GM12878 (cell line): ENCODE measurements around the gene EXD3. TPM values are rescaled to one million over a fixed set of nuclear protein-coding genes. Genes with fewer than 3 reads are reported as not detected.
A peak's percentile ranks its signal among the peaks of the same experiment; 100 is the strongest.

Experiments used
- ATAC-seq: fragments of 200-7000 bp; cut with Tn5 transposase; 3 replicates; pipeline ENCODE4 v1.9.1; 2020; ENCODE audit warnings: mild to moderate bottlenecking, moderate library complexity
- BruUV-seq: library from RNA; stranded (reverse); fragments of 400-500 nt; replicated peaks from 2 replicates; lab custom pipeline; 2021; lab: Mats Ljungman, UMichigan
- CTCF ChIA-PET: fragments of 300-600 bp; sonication (Branson Sonifier 250); formaldehyde crosslinking; extraction: SDS; loops from one replicate; lab custom pipeline; 2021; ENCODE audit warnings: inconsistent platforms; lab: Yijun Ruan, JAX
- POLR2A ChIA-PET: fragments of 350-600 bp; formaldehyde crosslinking; extraction: SDS; loops from one replicate; lab custom pipeline; 2021; ENCODE audit warnings: inconsistent platforms; lab: Charles Lee
- RAD21 ChIA-PET: fragments of 300-600 bp; sonication (Branson Sonifier 250); formaldehyde crosslinking; loops from one replicate; lab custom pipeline; 2023; ENCODE audit warnings: antibody characterized with exemption; ENCODE audit not compliant: unreplicated experiment; lab: Charles Lee
- SMC1A ChIA-PET: fragments of 300-600 bp; sonication (Branson Sonifier 250); formaldehyde crosslinking; loops from one replicate; lab custom pipeline; 2023; ENCODE audit not compliant: unreplicated experiment, uncharacterized antibody; lab: Charles Lee
- DNase-seq: peaks from one replicate; pipeline ENCODE4 v3.0.0-alpha.2; 2011; ENCODE audit warnings: low read depth, low spot score
- FAIRE-seq: peaks from 3 replicates; lab custom pipeline; 2011; peaks lifted over from hg19 to GRCh38; lab: Jason Lieb, UNC
- H2AFZ ChIP-seq: 2 replicates; pipeline ENCODE4 v1.6.0; 2011; ENCODE audit warnings: low read depth, low read length, control low read depth; ENCODE audit not compliant: control insufficient read depth
- H3K27ac ChIP-seq: 2 replicates; pipeline ENCODE4 v1.5.1; 2011; ENCODE audit warnings: control low read depth; ENCODE audit not compliant: control insufficient read depth, insufficient read depth
- H3K27me3 ChIP-seq, 2 experiments: replicated peaks in 1 of 2; 2 replicates each; pipeline versions ENCODE4 v1.6.0 to v1.6.1; 2011; ENCODE audit warnings: low read length in 1 of 2; ENCODE audit not compliant: control insufficient read depth in 2 of 2, insufficient read depth in 2 of 2
- H3K36me3 ChIP-seq, 2 experiments: 2 replicates each; pipeline ENCODE4 v1.5.1; 2011; ENCODE audit warnings: low read length in 1 of 2; ENCODE audit not compliant: control insufficient read depth in 2 of 2, insufficient read depth in 2 of 2
- H3K4me1 ChIP-seq: 2 replicates; pipeline ENCODE4 v1.6.1; 2011; ENCODE audit warnings: mild to moderate bottlenecking, low read length, moderate library complexity, mixed read lengths; ENCODE audit not compliant: control insufficient read depth, insufficient read depth
- H3K4me2 ChIP-seq: 2 replicates; pipeline ENCODE4 v1.6.0; 2011; ENCODE audit warnings: control low read depth; ENCODE audit not compliant: control insufficient read depth, insufficient read depth
- H3K4me3 ChIP-seq: fragments of 200-600 bp; sonication (generic); 2 replicates; pipeline ENCODE4 v1.5.1; 2016
- H3K79me2 ChIP-seq: 2 replicates; pipeline ENCODE4 v1.6.0; 2011; ENCODE audit warnings: low read length; ENCODE audit not compliant: control insufficient read depth, insufficient read depth
- H3K9ac ChIP-seq: 2 replicates; pipeline ENCODE4 v1.8.0; 2011; ENCODE audit warnings: low read length, control low read depth, mixed read lengths; ENCODE audit not compliant: control insufficient read depth, insufficient read depth
- H3K9me3 ChIP-seq: replicated peaks from 3 replicates; pipeline ENCODE4 v1.5.1; 2011; ENCODE audit warnings: mild to moderate bottlenecking, low read length; ENCODE audit not compliant: control insufficient read depth, insufficient read depth
- H4K20me1 ChIP-seq: 2 replicates; pipeline ENCODE4 v1.6.0; 2011; ENCODE audit not compliant: control insufficient read depth, insufficient read depth
- BRCA1 ChIP-seq: IDR thresholded peaks from 2 replicates; pipeline ENCODE4 v1.6.1; 2011; ENCODE audit warnings: low read depth, low read length, improper control_type of control experiment
- E4F1 ChIP-seq: fragments of 450-650 bp; IDR thresholded peaks from 2 replicates; pipeline ENCODE4 v1.6.1; 2018; ENCODE audit warnings: borderline replicate concordance, mild to moderate bottlenecking; ENCODE audit not compliant: partially characterized antibody
- EED ChIP-seq: sonication (generic); IDR thresholded peaks from 2 replicates; pipeline ENCODE4 v1.6.1; 2016; ENCODE audit warnings: antibody characterized with exemption, low read depth
- LARP7 ChIP-seq: fragments of 450-650 bp; IDR thresholded peaks from 2 replicates; pipeline ENCODE4 v1.6.1; 2017; ENCODE audit warnings: mild to moderate bottlenecking
- NKRF ChIP-seq: fragments of 450-650 bp; conservative IDR thresholded peaks from 2 replicates; pipeline ENCODE4 v1.6.1; 2017; ENCODE audit warnings: mild to moderate bottlenecking, moderate library complexity
- POLR2AphosphoS2 ChIP-seq: IDR thresholded peaks from 2 replicates; pipeline ENCODE4 v1.6.1; 2011; ENCODE audit warnings: low read depth, mild to moderate bottlenecking, low read length, improper control_type of control experiment, moderate library complexity
- PRDM15 ChIP-seq: fragments of 450-650 bp; formaldehyde crosslinking; IDR thresholded peaks from 2 replicates; pipeline ENCODE4 v1.4.0; 2020; ENCODE audit warnings: mild to moderate bottlenecking, moderate library complexity
- RAD51 ChIP-seq: fragments of 450-650 bp; IDR thresholded peaks from 2 replicates; pipeline ENCODE4 v1.6.1; 2016; ENCODE audit warnings: moderate library complexity, mild to moderate bottlenecking, inconsistent platforms
- WGBS: methylation state at CpG from one replicate; pipeline ENCODE4 v1.1.6; 2016; ENCODE audit warnings: low lambda C conversion rate; ENCODE audit not compliant: insufficient replicate concordance, insufficient coverage; ENCODE audit errors: missing lambda C conversion rate; 5-methylcytosine and 5-hydroxymethylcytosine counted together
- in situ Hi-C: fragments of 300-500 bp; cut with MboI; formaldehyde crosslinking; loops from 9 replicates; pipeline ENCODE4 v1.14.3; 2018; ENCODE audit warnings: mixed read lengths
- intact Hi-C: fragments of 100-400 bp; cut with micrococcal nuclease; formaldehyde crosslinking; loops from one replicate; pipeline ENCODE4 v1.14.2; 2022; ENCODE audit not compliant: unreplicated experiment
- polyA plus RNA-seq, 11 experiments: library from polyadenylated mRNA; depleted of rRNA in 4 of 11; unstranded in 6 of 11; stranded (reverse) in 5 of 11; fragments of >200 nt; fragmentation: Nextera tagmentation in 4 of 11; fragmentation: Illumina TruSeq in 1 of 11; extraction: Ambion mirVana in 4 of 11; extraction: Trizol in 1 of 11; gene quantifications; 1 replicate in 1 of 11; 2 replicates in 10 of 11; pipeline versions ENCODE4 v1.2.1 to v1.2.3, GENCODE V29; 2011 to 2016; ENCODE audit warnings: inconsistent platforms in 2 of 11, missing spikeins in 2 of 11, low read depth in 1 of 11
- total RNA-seq, 4 experiments: library from RNA; depleted of rRNA in 3 of 4; stranded (reverse); fragments of >200 nt in 3 of 4; fragmentation: Illumina TruSeq in 1 of 4; extraction: Trizol in 1 of 4; gene quantifications; 2 replicates each; pipeline versions ENCODE4 v1.2.1 to v1.2.3, GENCODE V29; 2013 to 2021

EXD3 gene
- total and polyA plus RNA-seq, 10 of the 15 experiments (the other 5 are each of a cell fraction or from before 2014, with no cell fraction given), result 0.21 to 7.1 (median 3.6) TPM

- TF ChIP-seq NKRF (peak; percentile 35; the same call in 1 of the 2 replicates), EED (no peak), LARP7 (0 out of 2 replicates have a peak, but pooled peaks have one; percentile 54)
These were observed 5.6 kb downstream of the EXD3 start (continued) for GRCh38 chr9:137417161-137418021.

GRCh38 chr9:137416563-137417151 is 6.3 kb downstream of the EXD3 start:
- peak overlapping the region; percentile 50; the same call in 1 of the 2 replicates for H3K9ac ChIP-seq
- peaks cover 13% of the 10 kb centered on the region for H3K79me2 ChIP-seq
- H3K36me3 ChIP-seq, result no peaks in the 10 kb centered on the region
- peaks cover 14% of the 10 kb centered on the region for H3K4me1 ChIP-seq
- no peaks in the 10 kb centered on the region for H3K27me3 ChIP-seq
- H3K9me3 ChIP-seq, result no peaks in the 10 kb centered on the region
- ATAC-seq (no peak; the same call in 2 of the 3 replicates), FAIRE-seq (no peak), DNase-seq (no peak)
- RAD21 ChIA-PET, result no interaction called here
- CTCF ChIA-PET, result no interaction called here
- peak overlapping the region; percentile 49; the same call in 1 of the 2 replicates for H3K4me3 ChIP-seq
- no peak overlapping the region for H2AFZ ChIP-seq
- BruUV-seq, result no TSS peak
- H3K27ac ChIP-seq, result no peak overlapping the region
- peak overlapping the region; percentile 36; the same call in 1 of the 2 replicates for H3K4me2 ChIP-seq
- intact Hi-C loops, result no loop called here
- TF ChIP-seq POLR2AphosphoS2, result no peak
- TF ChIP-seq E4F1, result no peak
- no peak for TF ChIP-seq BRCA1
- TF ChIP-seq PRDM15, result no peak
- no peak for TF ChIP-seq RAD51
- WGBS, result 79% methylated on average over 38 of the region's 45 CpGs
- SMC1A ChIA-PET, result no interaction called here
- POLR2A ChIA-PET, result no interaction called here
- H4K20me1 ChIP-seq, result no peaks in the 10 kb centered on the region
- in situ Hi-C loops, result no loop called here
